K562 (cell line): ENCODE data around the gene MACROD2. TPM values are rescaled to one million over a fixed set of nuclear protein-coding genes. Genes with fewer than 3 reads are reported as not detected.

Source experiments
- ATAC-seq: fragments of 200-7000 bp; cut with Tn5 transposase; 3 replicates; pipeline ENCODE4 v1.9.1; 2020; ENCODE audit warnings: moderate library complexity
- BruUV-seq: library from RNA; stranded (reverse); fragments of 400-500 nt; replicated peaks from 2 replicates; lab custom pipeline; 2021; lab: Mats Ljungman, UMichigan
- CTCF ChIA-PET: fragments of 300-600 bp; formaldehyde crosslinking; extraction: SDS; loops from one replicate; lab custom pipeline; 2021; ENCODE audit warnings: low intra/inter-chr PET ratio; lab: Yijun Ruan, JAX
- POLR2A ChIA-PET: fragments of 300-600, 350-650 bp; sonication (Branson Sonifier 250); formaldehyde crosslinking; extraction: SDS; loops from one replicate; lab custom pipeline; 2021; ENCODE audit warnings: antibody characterized with exemption, inconsistent platforms; lab: Yijun Ruan, JAX
- DNase-seq, 4 experiments: peaks; one replicate each; pipeline versions ENCODE4 v3.0.0 to v3.0.0-alpha.2; 2011 to 2018; ENCODE audit warnings: low spot score in 3 of 4, mixed read lengths in 3 of 4; ENCODE audit errors: extremely low read depth in 1 of 4
- FAIRE-seq: peaks from 2 replicates; lab custom pipeline; 2011; peaks lifted over from hg19 to GRCh38; lab: Jason Lieb, UNC
- H2AFZ ChIP-seq: 2 replicates; pipeline ENCODE4 v1.6.0; 2011; ENCODE audit warnings: low read depth, low read length, control low read depth, inconsistent platforms
- H3K27ac ChIP-seq: fragments of 200-600 bp; 3 replicates; pipeline ENCODE4 v1.8.0; 2011; ENCODE audit warnings: low read depth, mild to moderate bottlenecking, control low read depth, inconsistent platforms, low read length, moderate library complexity, mixed read lengths; ENCODE audit errors: extremely low read depth
- H3K27me3 ChIP-seq, 2 experiments: fragments of 300-600 bp in 1 of 2; 2 replicates in 1 of 2; 3 replicates in 1 of 2; pipeline versions ENCODE4 v1.6.0 to v1.8.0; 2011; ENCODE audit warnings: inconsistent platforms in 2 of 2, low read length in 2 of 2, mild to moderate bottlenecking in 1 of 2, mixed read lengths in 1 of 2, moderate library complexity in 1 of 2; ENCODE audit not compliant: control insufficient read depth in 2 of 2, insufficient read depth in 2 of 2
- H3K36me3 ChIP-seq: fragments of 300-600 bp; 3 replicates; pipeline ENCODE4 v1.8.0; 2011; ENCODE audit warnings: mild to moderate bottlenecking, low read length, inconsistent platforms; ENCODE audit not compliant: control insufficient read depth, insufficient read depth
- H3K4me1 ChIP-seq, 2 experiments: fragments of 200-600 bp in 1 of 2; replicated peaks in 1 of 2; 2 replicates in 1 of 2; 3 replicates in 1 of 2; pipeline versions ENCODE4 v1.5.1 to v1.8.0; 2011; ENCODE audit warnings: inconsistent platforms in 2 of 2, low read length in 2 of 2, mild to moderate bottlenecking in 1 of 2, mixed read lengths in 1 of 2, moderate library complexity in 1 of 2; ENCODE audit not compliant: control insufficient read depth in 2 of 2, insufficient read depth in 2 of 2
- H3K4me2 ChIP-seq: 2 replicates; pipeline ENCODE4 v1.6.1; 2011; ENCODE audit warnings: low read length, control low read depth, inconsistent platforms, mixed read lengths; ENCODE audit not compliant: insufficient read depth
- H3K4me3 ChIP-seq: fragments of 200-600 bp; sonication (generic), shearing (Covaris generic); 2 replicates; pipeline ENCODE4 v1.5.1; 2016; ENCODE audit warnings: control low read depth, inconsistent platforms
- H3K79me2 ChIP-seq: fragments of 200-600 bp; 3 replicates; pipeline ENCODE4 v1.8.0; 2011; ENCODE audit warnings: low read length, inconsistent platforms; ENCODE audit not compliant: control insufficient read depth, insufficient read depth
- H3K9ac ChIP-seq, 2 experiments: 2 replicates each; pipeline versions ENCODE4 v1.6.0 to v1.6.1; 2011; ENCODE audit warnings: low read depth in 2 of 2, low read length in 2 of 2, control low read depth in 1 of 2, inconsistent platforms in 1 of 2, mild to moderate bottlenecking in 1 of 2, mixed read lengths in 1 of 2; ENCODE audit not compliant: insufficient read depth in 1 of 2
- H3K9me1 ChIP-seq: one replicate; pipeline ENCODE4 v1.6.0; 2011; ENCODE audit warnings: inconsistent platforms, mild to moderate bottlenecking, low read length, moderate library complexity; ENCODE audit not compliant: control insufficient read depth, insufficient read depth
- H3K9me3 ChIP-seq: replicated peaks from 2 replicates; pipeline ENCODE4 v1.5.1; 2011; ENCODE audit warnings: low read depth, low read length, inconsistent platforms; ENCODE audit not compliant: control insufficient read depth, insufficient read depth
- H4K20me1 ChIP-seq: replicated peaks from 2 replicates; pipeline ENCODE4 v1.6.1; 2011; ENCODE audit warnings: low read length, inconsistent platforms, mixed read lengths; ENCODE audit not compliant: control insufficient read depth, insufficient read depth
- BCL6 ChIP-seq: fragments of 250-450 bp; sonication (Bioruptor Pico); IDR thresholded peaks from 2 replicates; pipeline ENCODE4 v1.4.0; 2020
- BRCA1 ChIP-seq, 2 experiments: fragments of 450-650 bp in 1 of 2; sonication (generic) in 1 of 2; formaldehyde crosslinking in 1 of 2; IDR thresholded peaks; 2 replicates each; pipeline versions ENCODE4 v1.5.0 to v1.6.1; 2017 to 2020; ENCODE audit warnings: mild to moderate bottlenecking in 1 of 2, missing genetic modification reagents in 1 of 2
- EP400 ChIP-seq: fragments of 450-650 bp; IDR thresholded peaks from 2 replicates; pipeline ENCODE4 v1.6.1; 2017; ENCODE audit warnings: antibody characterized with exemption, mild to moderate bottlenecking, moderate library complexity
- FOS ChIP-seq: IDR thresholded peaks from 3 replicates; pipeline ENCODE4 v1.6.1; 2011; ENCODE audit not compliant: insufficient read length; ENCODE audit errors: extremely low read depth
- FOXM1 ChIP-seq, 2 experiments: fragments of 450-650 bp in 1 of 2; sonication (generic) in 1 of 2; formaldehyde crosslinking in 1 of 2; IDR thresholded peaks; 2 replicates each; pipeline versions ENCODE4 v1.6.1 to v1.9.0; 2017 to 2022; ENCODE audit warnings: low read depth in 2 of 2, mild to moderate bottlenecking in 2 of 2, missing genetic modification reagents in 1 of 2, moderate library complexity in 1 of 2
- MYNN ChIP-seq, 2 experiments: sonication (generic); formaldehyde crosslinking in 1 of 2; IDR thresholded peaks; 2 replicates each; pipeline versions ENCODE4 v1.5.0 to v1.6.1; 2016 to 2020; ENCODE audit warnings: antibody characterized with exemption in 1 of 2, missing genetic modification reagents in 1 of 2
- NFYB ChIP-seq: IDR thresholded peaks from 2 replicates; pipeline ENCODE4 v1.6.1; 2011; ENCODE audit warnings: mild to moderate bottlenecking, moderate library complexity; ENCODE audit not compliant: insufficient read length; ENCODE audit errors: extremely low read depth
- NUFIP1 ChIP-seq: fragments of 450-650 bp; IDR thresholded peaks from 2 replicates; pipeline ENCODE4 v1.6.1; 2018; ENCODE audit not compliant: partially characterized antibody
- RAD51 ChIP-seq: fragments of 450-650 bp; IDR thresholded peaks from 2 replicates; pipeline ENCODE4 v1.7.1; 2016; ENCODE audit warnings: low read depth, mild to moderate bottlenecking, borderline replicate concordance
- ZNF146 ChIP-seq: IDR thresholded peaks from one replicate; pipeline ENCODE4 v1.6.1; 2018; ENCODE audit warnings: missing compliant biosample characterization; ENCODE audit not compliant: unreplicated experiment
- ZNF175 ChIP-seq: fragments of 200-800 bp; sonication (Bioruptor generic); IDR thresholded peaks from 2 replicates; pipeline ENCODE4 v1.6.1; 2016; ENCODE audit warnings: low read depth, mild to moderate bottlenecking, missing genetic modification characterization, missing compliant biosample characterization
- ZNF431 ChIP-seq: sonication (generic); formaldehyde crosslinking; IDR thresholded peaks from 2 replicates; pipeline ENCODE4 v1.8.0; 2022; ENCODE audit warnings: mild to moderate bottlenecking, missing genetic modification reagents
- ZSCAN32 ChIP-seq: fragments of 450-650 bp; formaldehyde crosslinking; IDR thresholded peaks from 2 replicates; pipeline ENCODE4 v1.4.0; 2020; ENCODE audit warnings: mild to moderate bottlenecking, moderate library complexity
- WGBS: fragments of 100-300 bp; shearing (Covaris generic); methylation state at CpG from one replicate; pipeline ENCODE4 v1.1.6; 2016; ENCODE audit warnings: low coverage, mixed read lengths; ENCODE audit not compliant: insufficient coverage; ENCODE audit errors: missing lambda C conversion rate; 5-methylcytosine and 5-hydroxymethylcytosine counted together
- in situ Hi-C: fragments of 300-500 bp; cut with MboI; formaldehyde crosslinking; loops from 4 replicates; pipeline ENCODE4 v1.15.0; 2018; ENCODE audit warnings: inconsistent platforms, mixed read lengths
- intact Hi-C: fragments of 100-400 bp; cut with micrococcal nuclease; formaldehyde crosslinking; loops from 2 replicates; pipeline ENCODE4 v1.14.2; 2022
- polyA plus RNA-seq, 8 experiments: library from polyadenylated mRNA; depleted of rRNA in 4 of 8; stranded (reverse) in 5 of 8; unstranded in 3 of 8; fragments of >200 nt; fragmentation: Nextera tagmentation in 2 of 8; fragmentation: Illumina TruSeq in 1 of 8; extraction: Ambion mirVana in 2 of 8; extraction: Trizol in 1 of 8; gene quantifications; 2 replicates each; pipeline versions ENCODE4 v1.2.1 to v1.2.3, GENCODE V29; 2011 to 2014; ENCODE audit warnings: inconsistent platforms in 1 of 8, missing spikeins in 1 of 8
- total RNA-seq, 7 experiments: library from RNA; depleted of rRNA in 6 of 7; stranded (reverse); fragments of >200 nt in 6 of 7; fragmentation: Illumina TruSeq in 2 of 7; extraction: Trizol in 2 of 7; gene quantifications; 2 replicates each; pipeline versions ENCODE4 v1.2.1 to v1.2.3, GENCODE V29; 2011 to 2021; ENCODE audit warnings: low replicate concordance in 1 of 7
- TF ChIP-seq, protein P1 (sequence below): fragments of 450-650 bp; IDR thresholded peaks from 2 replicates; pipeline ENCODE4 v1.6.1; 2017; ENCODE audit warnings: antibody characterized with exemption, mild to moderate bottlenecking
- TF ChIP-seq, protein P2 (sequence below): fragments of 450-650 bp; formaldehyde crosslinking; IDR thresholded peaks from 2 replicates; pipeline ENCODE4 v1.4.0; 2022; ENCODE audit warnings: missing genetic modification characterization
- TF ChIP-seq, protein P3 (sequence below): fragments of 450-650 bp; IDR thresholded peaks from 2 replicates; pipeline ENCODE4 v1.6.1; 2016

Gene MACROD2
- total and polyA plus RNA-seq, 9 of the 15 experiments (the other 6 are each of a cell fraction or from before 2014, with no cell fraction given), result not detected

DNA sequence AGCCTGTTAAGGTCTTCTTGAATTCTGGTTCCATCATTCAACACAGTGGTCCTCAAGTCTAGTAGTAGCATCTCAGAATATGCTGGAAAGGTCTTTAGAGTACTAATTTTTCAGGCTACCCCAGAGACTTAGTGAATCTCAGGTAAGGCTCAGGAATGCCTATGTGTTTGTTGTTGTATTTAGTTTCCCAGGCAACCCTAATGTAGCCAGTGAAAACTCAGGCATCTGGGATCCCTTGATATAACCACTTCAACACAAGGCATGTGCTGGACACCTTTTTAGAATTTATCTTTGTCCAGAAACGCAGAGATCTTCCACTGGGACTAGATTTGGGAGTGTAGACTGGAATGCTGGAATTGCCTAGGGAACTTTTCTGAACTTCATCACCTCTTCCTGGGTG, 940.0 kb downstream of the MACROD2 start (continued):
- TF ChIP-seq RAD51 (no peak), EP400 (no peak)
- TF ChIP-seq, all 486 proteins: peak for 0

DNA sequence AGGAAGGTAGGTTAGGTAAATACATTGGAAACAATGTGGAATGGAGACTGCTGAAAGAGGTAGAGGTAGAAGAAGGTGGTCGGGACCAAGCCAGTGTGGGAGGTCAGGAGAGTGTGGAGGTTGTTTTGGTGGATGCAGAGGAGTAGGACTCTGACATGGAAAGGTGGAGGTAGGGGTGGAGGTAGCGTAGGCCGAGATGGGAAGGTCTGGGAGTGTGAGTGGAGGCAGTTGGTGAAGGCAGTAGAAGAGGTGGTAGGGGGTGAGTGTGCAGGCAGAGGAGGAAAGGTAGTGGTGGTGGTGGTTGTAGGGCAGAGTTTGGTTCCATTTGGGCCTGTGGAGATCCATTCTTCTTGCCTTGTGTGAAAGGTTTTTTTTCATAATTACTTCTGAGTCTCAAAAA, 941.7 kb downstream of the MACROD2 start:
- no TSS peak for BruUV-seq
- TF ChIP-seq ZNF175 (no peak), BRCA1 (IDR thresholded peaks at IDR 0.05) (no peak), BRCA1 (CRISPR knock-in tag; IDR thresholded peaks at IDR 0.05) (no peak), ZNF146 (CRISPR knock-in tag) (no peak), FOXM1 (IDR thresholded peaks at IDR 0.05; ENCODE audit: low read depth) (no peak), FOXM1 (CRISPR knock-in tag; IDR thresholded peaks at IDR 0.05; ENCODE audit: low read depth) (no peak), ZNF431 (CRISPR knock-in tag) (no peak), MYNN (IDR thresholded peaks at IDR 0.05) (no peak), MYNN (CRISPR knock-in tag; IDR thresholded peaks at IDR 0.05) (no peak), FOS (no peak), NFYB (no peak), BCL6 (CRISPR knock-in tag) (no peak), NUFIP1 (no peak), ZSCAN32 (CRISPR knock-in tag) (no peak)
- TF ChIP-seq, protein P1, sequence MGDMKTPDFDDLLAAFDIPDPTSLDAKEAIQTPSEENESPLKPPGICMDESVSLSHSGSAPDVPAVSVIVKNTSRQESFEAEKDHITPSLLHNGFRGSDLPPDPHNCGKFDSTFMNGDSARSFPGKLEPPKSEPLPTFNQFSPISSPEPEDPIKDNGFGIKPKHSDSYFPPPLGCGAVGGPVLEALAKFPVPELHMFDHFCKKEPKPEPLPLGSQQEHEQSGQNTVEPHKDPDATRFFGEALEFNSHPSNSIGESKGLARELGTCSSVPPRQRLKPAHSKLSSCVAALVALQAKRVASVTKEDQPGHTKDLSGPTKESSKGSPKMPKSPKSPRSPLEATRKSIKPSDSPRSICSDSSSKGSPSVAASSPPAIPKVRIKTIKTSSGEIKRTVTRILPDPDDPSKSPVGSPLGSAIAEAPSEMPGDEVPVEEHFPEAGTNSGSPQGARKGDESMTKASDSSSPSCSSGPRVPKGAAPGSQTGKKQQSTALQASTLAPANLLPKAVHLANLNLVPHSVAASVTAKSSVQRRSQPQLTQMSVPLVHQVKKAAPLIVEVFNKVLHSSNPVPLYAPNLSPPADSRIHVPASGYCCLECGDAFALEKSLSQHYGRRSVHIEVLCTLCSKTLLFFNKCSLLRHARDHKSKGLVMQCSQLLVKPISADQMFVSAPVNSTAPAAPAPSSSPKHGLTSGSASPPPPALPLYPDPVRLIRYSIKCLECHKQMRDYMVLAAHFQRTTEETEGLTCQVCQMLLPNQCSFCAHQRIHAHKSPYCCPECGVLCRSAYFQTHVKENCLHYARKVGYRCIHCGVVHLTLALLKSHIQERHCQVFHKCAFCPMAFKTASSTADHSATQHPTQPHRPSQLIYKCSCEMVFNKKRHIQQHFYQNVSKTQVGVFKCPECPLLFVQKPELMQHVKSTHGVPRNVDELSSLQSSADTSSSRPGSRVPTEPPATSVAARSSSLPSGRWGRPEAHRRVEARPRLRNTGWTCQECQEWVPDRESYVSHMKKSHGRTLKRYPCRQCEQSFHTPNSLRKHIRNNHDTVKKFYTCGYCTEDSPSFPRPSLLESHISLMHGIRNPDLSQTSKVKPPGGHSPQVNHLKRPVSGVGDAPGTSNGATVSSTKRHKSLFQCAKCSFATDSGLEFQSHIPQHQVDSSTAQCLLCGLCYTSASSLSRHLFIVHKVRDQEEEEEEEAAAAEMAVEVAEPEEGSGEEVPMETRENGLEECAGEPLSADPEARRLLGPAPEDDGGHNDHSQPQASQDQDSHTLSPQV, result no peak
- TF ChIP-seq, protein P2, sequence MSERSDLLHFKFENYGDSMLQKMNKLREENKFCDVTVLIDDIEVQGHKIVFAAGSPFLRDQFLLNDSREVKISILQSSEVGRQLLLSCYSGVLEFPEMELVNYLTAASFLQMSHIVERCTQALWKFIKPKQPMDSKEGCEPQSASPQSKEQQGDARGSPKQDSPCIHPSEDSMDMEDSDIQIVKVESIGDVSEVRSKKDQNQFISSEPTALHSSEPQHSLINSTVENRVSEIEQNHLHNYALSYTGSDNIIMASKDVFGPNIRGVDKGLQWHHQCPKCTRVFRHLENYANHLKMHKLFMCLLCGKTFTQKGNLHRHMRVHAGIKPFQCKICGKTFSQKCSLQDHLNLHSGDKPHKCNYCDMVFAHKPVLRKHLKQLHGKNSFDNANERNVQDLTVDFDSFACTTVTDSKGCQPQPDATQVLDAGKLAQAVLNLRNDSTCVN (CRISPR knock-in tag), result no peak
- TF ChIP-seq, protein P3, sequence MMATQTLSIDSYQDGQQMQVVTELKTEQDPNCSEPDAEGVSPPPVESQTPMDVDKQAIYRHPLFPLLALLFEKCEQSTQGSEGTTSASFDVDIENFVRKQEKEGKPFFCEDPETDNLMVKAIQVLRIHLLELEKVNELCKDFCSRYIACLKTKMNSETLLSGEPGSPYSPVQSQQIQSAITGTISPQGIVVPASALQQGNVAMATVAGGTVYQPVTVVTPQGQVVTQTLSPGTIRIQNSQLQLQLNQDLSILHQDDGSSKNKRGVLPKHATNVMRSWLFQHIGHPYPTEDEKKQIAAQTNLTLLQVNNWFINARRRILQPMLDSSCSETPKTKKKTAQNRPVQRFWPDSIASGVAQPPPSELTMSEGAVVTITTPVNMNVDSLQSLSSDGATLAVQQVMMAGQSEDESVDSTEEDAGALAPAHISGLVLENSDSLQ, result no peak

More for the DNA sequence above, 941.7 kb downstream of the MACROD2 start:
- no peak overlapping the region for H2AFZ ChIP-seq
- ChIA-PET POLR2A (no interaction called here), CTCF (no interaction called here)
- DNase-seq (no peak), FAIRE-seq (no peak), ATAC-seq (no peak)
- no peaks in the 10 kb centered on the region for H3K36me3 ChIP-seq
- no peak overlapping the region for H3K9ac ChIP-seq
- in situ Hi-C loops, result no loop called here
- no peaks in the 10 kb centered on the region for H3K9me3 ChIP-seq
- H3K4me3 ChIP-seq, result no peak overlapping the region
- H3K9me1 ChIP-seq, result no peaks in the 10 kb centered on the region
- H3K4me2 ChIP-seq, result no peak overlapping the region
- no peaks in the 10 kb centered on the region for H3K27me3 ChIP-seq
- H3K4me1 ChIP-seq, result no peaks in the 10 kb centered on the region
- no peak overlapping the region for H3K27ac ChIP-seq
- no peaks in the 10 kb centered on the region for H3K79me2 ChIP-seq
- intact Hi-C loops, result no loop called here
- H4K20me1 ChIP-seq, result no peaks in the 10 kb centered on the region
- WGBS, result 0% methylated on average over 3 of the region's 3 CpGs
